DMS53 treated with DMSO at 0.1 percent for 48 hours (cell line): ENCODE results near the gene CDON.
A peak's percentile ranks its signal among the peaks of the same experiment; 100 is the strongest.
"Not testable (repeated sequence)": the region's sequence is repeated elsewhere in the genome, so short reads cannot be mapped to it uniquely, and the experiment has no call there.

Experiments
- DNase-seq: peaks from one replicate; lab custom pipeline; 2025; ENCODE audit not compliant: unreplicated experiment; lab: John Stamatoyannopoulos, UW

Gene CDON

GRCh38 chr11:126049159-126049558, 13.5 kb downstream of the CDON start:
- DNase-seq = no peak

GRCh38 chr11:126048197-126048596, 14.5 kb downstream of the CDON start:
- DNase-seq = no peak

- no peak for DNase-seq
Measured at GRCh38 chr11:126046570-126047195, 16.0 kb downstream of the CDON start.

- no peak for DNase-seq
Measured at GRCh38 chr11:126039485-126040271, 23.0 kb downstream of the CDON start.

GRCh38 chr11:126035718-126036117, 26.9 kb downstream of the CDON start:
- DNase-seq = no peak

- DNase-seq = no peak
Measured at GRCh38 chr11:126034933-126035425, 27.7 kb downstream of the CDON start.

GRCh38 chr11:126034039-126034932, 28.4 kb downstream of the CDON start:
- DNase-seq = no peak

- no peak for DNase-seq
Measured at GRCh38 chr11:126032375-126032774, 30.3 kb downstream of the CDON start.

- no peak for DNase-seq
Measured at GRCh38 chr11:126029805-126030204, 32.9 kb downstream of the CDON start.

GRCh38 chr11:126029237-126029636, 33.4 kb downstream of the CDON start:
- DNase-seq = no peak

- DNase-seq = not testable (repeated sequence)
Measured at GRCh38 chr11:126028534-126028933, 34.1 kb downstream of the CDON start.

- DNase-seq = no peak
Measured at GRCh38 chr11:126026579-126026978, 36.1 kb downstream of the CDON start.

- DNase-seq = no peak
Measured at GRCh38 chr11:126025822-126026221, 36.8 kb downstream of the CDON start.

GRCh38 chr11:126024123-126024522, 38.5 kb downstream of the CDON start:
- no peak for DNase-seq

- no peak for DNase-seq
Measured at GRCh38 chr11:126012852-126013251, 49.8 kb downstream of the CDON start.

GRCh38 chr11:126011754-126012153, 50.9 kb downstream of the CDON start:
- DNase-seq = no peak

- DNase-seq = no peak
Measured at GRCh38 chr11:126011265-126011664, 51.4 kb downstream of the CDON start.

- no peak for DNase-seq
Measured at GRCh38 chr11:126008956-126009355, 53.7 kb downstream of the CDON start.

- DNase-seq = peak; percentile 71
Measured at GRCh38 chr11:126007238-126007637, 55.4 kb downstream of the CDON start.

GRCh38 chr11:126006068-126006467, 56.6 kb downstream of the CDON start:
- no peak for DNase-seq

- no peak for DNase-seq
Measured at GRCh38 chr11:126002181-126002580, 60.5 kb downstream of the CDON start.
